ENCODE results near the gene ST8SIA6.

- TF ChIP-seq POLR2A (IDR thresholded peaks at IDR 0.05; ENCODE audit: low read depth, low read length) (no peak), POLR2AphosphoS5 (IDR thresholded peaks at IDR 0.05; ENCODE audit: low read depth, low read length) (no peak)
These were observed 162.0 kb downstream of the ST8SIA6 start for GRCh38 chr10:17292375-17292774.
